ENCODE measurements around the gene ACHE.
A peak's percentile ranks its signal among the peaks of the same experiment; 100 is the strongest.

ACHE gene

DNA sequence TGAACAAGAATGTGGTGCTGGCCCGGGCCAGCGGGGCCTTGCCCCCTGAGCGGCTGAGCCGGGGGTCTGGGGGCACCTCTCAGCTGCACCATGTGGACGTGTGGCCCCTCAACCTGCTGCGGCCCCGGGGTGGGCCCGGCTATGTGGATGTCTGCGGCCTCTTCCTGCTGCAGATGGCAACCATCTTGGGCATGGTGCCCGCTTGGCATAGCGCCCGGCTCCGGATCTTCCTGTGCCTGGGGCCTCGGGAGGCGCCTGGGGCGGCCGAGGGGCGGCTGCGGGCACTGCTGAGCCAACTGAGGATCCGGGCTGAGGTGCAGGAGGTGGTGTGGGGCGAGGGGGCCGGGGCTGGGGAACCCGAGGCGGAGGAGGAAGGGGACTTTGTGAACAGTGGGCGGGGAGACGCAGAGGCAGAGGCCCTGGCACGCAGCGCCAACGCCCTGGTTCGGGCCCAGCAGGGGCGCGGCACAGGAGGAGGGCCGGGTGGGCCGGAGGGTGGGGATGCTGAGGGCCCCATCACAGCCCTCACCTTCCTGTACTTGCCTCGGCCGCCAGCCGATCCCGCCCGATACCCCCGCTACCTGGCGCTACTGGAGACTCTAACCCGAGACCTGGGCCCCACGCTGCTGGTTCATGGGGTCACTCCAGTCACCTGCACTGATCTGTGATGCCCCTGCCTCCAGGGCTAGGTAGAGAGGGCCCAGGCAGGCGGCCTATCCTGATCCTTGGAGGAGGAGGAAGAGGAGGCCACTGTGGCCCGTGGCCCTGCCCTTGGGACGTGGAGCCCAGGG is 29.6 kb downstream of the ACHE start:
- H3K4me3 ChIP-seq (ENCODE audit: low read length) = peak overlapping the region; percentile 81
- TF ChIP-seq, protein P1, sequence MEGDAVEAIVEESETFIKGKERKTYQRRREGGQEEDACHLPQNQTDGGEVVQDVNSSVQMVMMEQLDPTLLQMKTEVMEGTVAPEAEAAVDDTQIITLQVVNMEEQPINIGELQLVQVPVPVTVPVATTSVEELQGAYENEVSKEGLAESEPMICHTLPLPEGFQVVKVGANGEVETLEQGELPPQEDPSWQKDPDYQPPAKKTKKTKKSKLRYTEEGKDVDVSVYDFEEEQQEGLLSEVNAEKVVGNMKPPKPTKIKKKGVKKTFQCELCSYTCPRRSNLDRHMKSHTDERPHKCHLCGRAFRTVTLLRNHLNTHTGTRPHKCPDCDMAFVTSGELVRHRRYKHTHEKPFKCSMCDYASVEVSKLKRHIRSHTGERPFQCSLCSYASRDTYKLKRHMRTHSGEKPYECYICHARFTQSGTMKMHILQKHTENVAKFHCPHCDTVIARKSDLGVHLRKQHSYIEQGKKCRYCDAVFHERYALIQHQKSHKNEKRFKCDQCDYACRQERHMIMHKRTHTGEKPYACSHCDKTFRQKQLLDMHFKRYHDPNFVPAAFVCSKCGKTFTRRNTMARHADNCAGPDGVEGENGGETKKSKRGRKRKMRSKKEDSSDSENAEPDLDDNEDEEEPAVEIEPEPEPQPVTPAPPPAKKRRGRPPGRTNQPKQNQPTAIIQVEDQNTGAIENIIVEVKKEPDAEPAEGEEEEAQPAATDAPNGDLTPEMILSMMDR (IDR thresholded peaks at IDR 0.05; ENCODE audit: insufficient read depth, low read depth, low read length, missing control alignments) = no peak
- peak; percentile 71 for DNase-seq (ENCODE audit: low read depth)

DNA sequence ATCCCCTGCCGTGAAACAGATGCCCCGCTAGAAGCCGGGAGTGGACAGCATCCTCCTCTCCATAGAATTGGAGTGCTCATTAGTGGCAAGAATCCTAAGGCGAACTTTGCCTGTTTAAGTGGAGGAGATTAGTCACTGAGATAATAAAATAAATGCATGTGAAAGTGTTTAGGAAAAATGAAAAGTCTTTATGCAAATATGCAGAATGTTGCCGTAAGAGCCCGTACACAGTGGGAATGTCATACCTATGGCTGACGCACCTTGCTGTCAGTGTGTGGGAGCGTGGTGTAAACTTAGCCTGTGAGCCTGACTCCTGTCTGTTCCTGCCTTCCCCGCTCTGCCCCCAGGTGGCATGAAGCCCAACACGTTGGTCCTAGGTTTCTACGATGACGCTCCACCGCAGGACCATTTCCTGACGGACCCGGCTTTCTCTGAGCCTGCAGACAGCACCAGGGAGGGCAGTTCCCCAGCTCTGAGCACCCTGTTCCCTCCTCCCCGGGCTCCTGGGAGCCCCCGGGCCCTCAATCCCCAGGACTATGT is 30.2 kb downstream of the ACHE start:
- TF ChIP-seq, protein P1 (IDR thresholded peaks at IDR 0.05; ENCODE audit: insufficient read depth, low read depth, low read length, missing control alignments) = peak; percentile 47
- H3K4me3 ChIP-seq (ENCODE audit: low read length) = peak overlapping the region; percentile 81
- DNase-seq (ENCODE audit: low read depth) = peak; percentile 99

DNA sequence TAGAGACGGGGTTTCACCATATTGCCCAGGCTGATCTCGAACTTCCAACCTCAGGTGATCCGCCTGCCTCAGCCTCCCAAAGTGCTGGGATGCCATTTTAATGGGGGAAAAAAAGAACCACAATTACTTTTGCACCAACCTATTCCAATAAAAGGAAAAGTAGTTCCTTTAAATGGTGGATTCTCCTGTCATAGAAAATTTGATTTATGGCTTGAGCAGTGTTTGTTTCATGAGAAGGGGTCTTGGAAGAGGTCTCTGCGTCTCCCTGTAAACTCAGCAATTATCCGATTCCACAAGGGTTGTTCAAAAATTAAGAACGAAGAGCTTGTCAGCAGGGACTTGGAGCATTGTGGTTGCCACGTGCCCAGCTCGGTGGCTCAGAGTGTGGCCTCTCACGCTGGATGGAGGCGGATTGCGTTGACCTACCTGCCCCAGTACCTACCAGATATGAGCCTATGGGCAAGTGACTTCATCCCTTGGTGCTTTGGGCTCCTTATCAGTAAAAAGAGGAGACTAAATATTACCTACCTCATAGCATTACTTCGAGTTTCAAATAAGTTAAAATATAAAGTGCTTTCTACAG is 31.3 kb downstream of the ACHE start:
- TF ChIP-seq, protein P1 (IDR thresholded peaks at IDR 0.05; ENCODE audit: insufficient read depth, low read depth, low read length, missing control alignments) = no peak
- no peak overlapping the region for H3K4me3 ChIP-seq (ENCODE audit: low read length)
- no peak for DNase-seq (ENCODE audit: low read depth)

DNA sequence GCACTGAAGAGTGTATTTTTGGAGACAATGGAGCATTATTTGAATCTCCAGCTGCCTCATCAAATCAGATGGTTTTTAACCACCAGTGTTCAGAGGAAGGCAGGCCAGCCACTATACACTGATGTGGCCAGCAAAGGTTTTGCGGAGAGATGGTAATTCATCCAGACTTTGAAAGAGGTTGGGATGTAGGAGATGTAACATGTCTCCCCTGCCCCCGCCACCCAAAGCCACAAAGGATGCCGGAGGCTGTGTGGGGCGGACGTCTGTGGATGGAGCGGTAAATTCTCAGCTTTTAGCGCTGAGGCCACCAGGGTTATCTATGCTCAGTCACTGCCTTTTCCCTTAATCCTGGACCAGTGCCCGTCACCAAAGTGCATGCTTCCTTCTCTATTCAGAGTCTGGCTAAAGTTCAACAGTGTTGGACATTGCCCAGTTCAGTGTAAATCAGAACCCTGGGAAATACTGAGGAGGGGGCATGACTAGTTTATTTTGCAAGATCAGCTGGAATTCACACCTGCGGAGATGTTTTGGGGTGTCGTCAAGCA is 32.2 kb downstream of the ACHE start:
- TF ChIP-seq, protein P1 (IDR thresholded peaks at IDR 0.05; ENCODE audit: insufficient read depth, low read depth, low read length, missing control alignments) = no peak
- DNase-seq (ENCODE audit: low read depth) = no peak
- no peak overlapping the region for H3K4me3 ChIP-seq (ENCODE audit: low read length)

DNA sequence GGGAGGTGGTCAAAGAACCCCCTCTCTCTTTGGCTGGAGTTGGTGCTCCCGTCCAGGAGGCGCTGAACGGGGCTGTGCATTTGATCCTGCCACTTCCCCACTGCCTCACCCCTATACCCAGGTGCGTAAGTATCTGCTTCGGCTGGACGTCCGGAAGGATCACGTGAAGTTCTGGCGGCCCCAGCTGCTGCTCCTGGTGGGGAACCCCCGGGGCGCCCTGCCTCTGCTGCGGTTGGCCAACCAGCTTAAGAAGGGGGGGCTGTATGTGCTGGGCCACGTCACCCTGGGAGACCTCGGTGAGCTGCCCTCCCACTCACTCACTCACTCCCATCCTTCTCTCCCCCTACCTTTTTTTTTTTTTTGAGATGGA is 34.1 kb downstream of the ACHE start:
- TF ChIP-seq, protein P1 (IDR thresholded peaks at IDR 0.05; ENCODE audit: insufficient read depth, low read depth, low read length, missing control alignments) = no peak
- no peak overlapping the region for H3K4me3 ChIP-seq (ENCODE audit: low read length)

DNA sequence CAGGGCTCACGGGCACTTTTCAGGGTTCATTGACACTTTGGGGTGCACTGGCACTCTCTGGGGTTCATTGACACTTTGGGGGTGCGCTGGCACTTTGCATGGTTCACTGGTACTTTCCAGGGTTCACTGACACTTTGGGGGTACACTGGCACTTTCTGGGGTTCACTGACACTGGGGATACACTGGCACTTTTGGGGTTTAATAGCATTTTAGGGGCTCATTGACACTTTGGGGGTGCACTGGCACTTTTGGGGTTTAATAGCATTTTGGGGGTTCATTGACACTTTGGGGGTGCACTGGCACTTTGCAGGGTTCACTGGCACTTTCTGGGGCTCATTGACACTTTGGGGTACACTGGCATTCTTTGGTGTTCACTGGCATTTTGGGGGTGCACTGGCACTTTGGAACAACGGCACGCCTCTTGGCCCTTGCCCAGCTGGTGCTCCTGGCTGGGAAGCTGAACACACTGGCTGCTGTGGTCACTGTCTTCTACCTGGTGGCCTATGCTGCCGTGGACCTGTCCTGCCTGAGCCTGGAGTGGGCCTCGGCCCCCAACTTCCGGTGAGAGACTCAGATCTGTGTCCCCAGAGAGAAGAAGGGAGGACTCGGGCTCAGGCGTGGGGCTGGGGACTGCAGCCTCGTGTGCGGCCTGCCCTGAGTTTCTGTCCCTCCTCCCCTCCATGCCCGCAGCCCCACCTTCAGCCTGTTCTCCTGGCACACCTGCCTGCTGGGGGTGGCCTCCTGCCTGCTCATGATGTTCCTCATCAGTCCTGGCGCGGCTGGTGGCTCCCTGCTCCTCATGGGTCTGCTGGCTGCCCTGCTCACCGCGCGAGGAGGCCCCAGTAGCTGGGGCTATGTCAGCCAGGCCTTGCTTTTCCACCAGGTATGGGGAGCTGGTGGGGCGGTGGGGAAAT is 34.7 kb downstream of the ACHE start:
- no peak overlapping the region for H3K4me3 ChIP-seq (ENCODE audit: low read length)
- DNase-seq (ENCODE audit: low read depth) = no peak
- TF ChIP-seq, protein P1 (IDR thresholded peaks at IDR 0.05; ENCODE audit: insufficient read depth, low read depth, low read length, missing control alignments) = no peak

More for the DNA sequence above, 34.1 kb downstream of the ACHE start:
- no peak for DNase-seq (ENCODE audit: low read depth)
